PC-9 (cell line): ENCODE results near the gene GLIPR1.

Experiments used
- EZH2 ChIP-seq: fragments of 200-600 bp; sonication (generic); IDR thresholded peaks from 2 replicates; pipeline ENCODE4 v1.8.0; 2017; ENCODE audit warnings: antibody characterized with exemption, low read depth
- TF ChIP-seq, protein P1 (sequence below): fragments of 200-600 bp; sonication (generic); conservative IDR thresholded peaks from 2 replicates; pipeline ENCODE4 v1.6.1; 2017; ENCODE audit warnings: mixed run types, antibody characterized with exemption, mild to moderate bottlenecking, moderate library complexity

DNA sequence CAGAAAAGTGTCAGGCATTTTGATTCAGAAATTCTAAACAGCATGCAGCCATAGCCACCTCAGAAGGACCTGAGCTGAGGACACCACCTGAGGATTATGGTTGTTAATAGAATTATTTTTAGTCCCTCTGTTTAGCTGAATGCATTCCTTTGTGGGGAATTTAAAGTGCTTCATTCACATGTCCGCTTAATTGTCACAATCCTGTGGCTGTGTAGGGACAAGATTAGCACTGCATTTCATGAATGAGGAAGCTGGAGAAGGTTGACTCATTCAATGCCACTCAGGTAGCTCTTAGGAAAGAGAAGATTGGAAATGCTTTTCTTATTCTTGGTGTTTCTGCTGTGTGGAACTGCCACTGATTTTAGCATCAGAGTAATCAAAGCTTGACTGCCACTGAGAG is 72.8 kb downstream of the GLIPR1 start:
- TF ChIP-seq, protein P1, sequence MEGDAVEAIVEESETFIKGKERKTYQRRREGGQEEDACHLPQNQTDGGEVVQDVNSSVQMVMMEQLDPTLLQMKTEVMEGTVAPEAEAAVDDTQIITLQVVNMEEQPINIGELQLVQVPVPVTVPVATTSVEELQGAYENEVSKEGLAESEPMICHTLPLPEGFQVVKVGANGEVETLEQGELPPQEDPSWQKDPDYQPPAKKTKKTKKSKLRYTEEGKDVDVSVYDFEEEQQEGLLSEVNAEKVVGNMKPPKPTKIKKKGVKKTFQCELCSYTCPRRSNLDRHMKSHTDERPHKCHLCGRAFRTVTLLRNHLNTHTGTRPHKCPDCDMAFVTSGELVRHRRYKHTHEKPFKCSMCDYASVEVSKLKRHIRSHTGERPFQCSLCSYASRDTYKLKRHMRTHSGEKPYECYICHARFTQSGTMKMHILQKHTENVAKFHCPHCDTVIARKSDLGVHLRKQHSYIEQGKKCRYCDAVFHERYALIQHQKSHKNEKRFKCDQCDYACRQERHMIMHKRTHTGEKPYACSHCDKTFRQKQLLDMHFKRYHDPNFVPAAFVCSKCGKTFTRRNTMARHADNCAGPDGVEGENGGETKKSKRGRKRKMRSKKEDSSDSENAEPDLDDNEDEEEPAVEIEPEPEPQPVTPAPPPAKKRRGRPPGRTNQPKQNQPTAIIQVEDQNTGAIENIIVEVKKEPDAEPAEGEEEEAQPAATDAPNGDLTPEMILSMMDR: no peak
- TF ChIP-seq EZH2: no peak
